HUES6 (cell line): ENCODE data around the gene RAB13.

Experiments
- H3K27ac ChIP-seq: 2 replicates; pipeline ENCODE4 v1.7.0; 2013; ENCODE audit warnings: low read depth, mild to moderate bottlenecking, low read length, inconsistent platforms
- H3K27me3 ChIP-seq: 2 replicates; pipeline ENCODE4 v1.6.1; 2013; ENCODE audit warnings: low read length; ENCODE audit not compliant: control insufficient read depth, insufficient read depth
- H3K36me3 ChIP-seq: 2 replicates; pipeline ENCODE4 v1.6.1; 2013; ENCODE audit warnings: low read length; ENCODE audit not compliant: control insufficient read depth, insufficient read depth
- H3K4me1 ChIP-seq: 2 replicates; pipeline ENCODE4 v1.6.1; 2013; ENCODE audit warnings: low read length; ENCODE audit not compliant: control insufficient read depth, insufficient read depth
- H3K4me3 ChIP-seq: 2 replicates; pipeline ENCODE4 v1.5.1; 2013; ENCODE audit warnings: low read depth, low read length
- H3K9ac ChIP-seq: one replicate; pipeline ENCODE4 v1.6.1; 2013; ENCODE audit warnings: mild to moderate bottlenecking, low read length
- H3K9me3 ChIP-seq: 2 replicates; pipeline ENCODE4 v1.6.1; 2013; ENCODE audit warnings: low read depth, low read length; ENCODE audit not compliant: control insufficient read depth, insufficient read depth

RAB13 gene

DNA sequence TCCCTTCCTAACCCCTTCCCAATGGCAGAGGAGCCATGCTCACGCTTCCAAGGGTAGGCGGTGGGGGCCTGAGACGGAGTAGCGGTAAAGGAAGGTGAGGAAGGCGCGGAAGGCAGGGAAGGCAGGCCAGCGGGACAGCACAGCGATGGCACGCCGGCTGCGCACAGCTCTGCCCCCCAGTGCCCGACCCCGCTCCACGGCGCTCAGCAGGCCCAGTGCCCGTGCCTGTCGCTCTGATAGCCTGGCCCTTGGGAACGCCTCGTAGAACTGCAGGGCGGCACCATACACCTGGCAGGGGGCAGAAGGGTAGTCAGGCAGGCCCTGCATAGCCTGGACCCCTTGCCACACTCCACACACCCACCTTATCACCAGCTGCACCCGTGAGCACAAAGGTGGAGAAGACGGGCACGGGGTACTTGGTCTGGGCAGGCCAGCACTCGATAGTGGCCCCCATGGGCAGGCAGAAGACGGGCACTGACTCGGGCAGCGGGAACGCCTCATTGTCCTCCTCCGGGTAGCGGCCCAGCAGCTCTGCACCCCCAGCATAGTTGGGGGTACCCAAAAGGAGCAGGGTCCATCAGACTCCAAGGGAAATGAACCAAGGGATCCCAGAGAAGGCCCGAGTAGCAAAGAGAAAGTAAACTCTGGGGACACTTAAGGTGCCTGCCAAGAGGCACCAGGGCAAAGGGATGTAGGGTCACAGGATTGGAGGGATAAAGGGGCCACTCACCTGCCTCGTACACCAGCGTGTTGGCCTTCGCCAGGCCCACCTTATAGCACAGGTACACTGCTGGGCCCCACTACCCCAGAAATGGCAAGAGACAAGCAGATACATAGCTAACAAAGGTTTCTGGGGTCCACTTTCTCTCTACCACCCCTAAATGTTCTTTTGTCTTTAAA is 44.1 kb downstream of the RAB13 start:
- H3K4me1 ChIP-seq, result 0 out of 2 replicates have a peak, but pooled peaks cover 9% of the 10 kb centered on the region
- H3K36me3 ChIP-seq, result peaks cover 62% of the 10 kb centered on the region
- no peak overlapping the region for H3K27ac ChIP-seq
- H3K27me3 ChIP-seq, result no peaks in the 10 kb centered on the region
- H3K9ac ChIP-seq, result no peak overlapping the region
- H3K4me3 ChIP-seq, result no peak overlapping the region
- H3K9me3 ChIP-seq, result no peaks in the 10 kb centered on the region

DNA sequence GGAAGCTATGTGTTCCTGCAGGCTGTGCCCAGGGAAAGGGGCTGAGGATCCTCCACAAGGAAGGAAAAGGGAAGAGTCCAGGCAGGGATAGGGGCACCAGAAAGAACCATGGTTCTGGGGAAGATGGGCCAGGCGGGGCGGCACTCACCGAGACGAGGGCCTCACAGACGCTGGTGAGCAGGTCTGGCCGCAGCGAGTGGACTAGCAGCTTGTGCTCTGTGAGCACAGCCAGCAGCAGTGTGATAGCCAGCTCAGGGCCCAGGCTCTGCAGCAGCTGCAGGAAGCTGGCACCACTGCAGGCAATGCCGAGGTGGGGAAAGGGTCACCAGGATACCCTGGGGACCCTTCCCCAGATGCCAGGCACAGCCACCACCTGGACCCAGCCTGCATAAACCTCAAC is 45.4 kb downstream of the RAB13 start:
- Histone ChIP-seq H3K27ac (no peak overlapping the region), H3K4me1 (0 out of 2 replicates have a peak, but pooled peaks cover 9% of the 10 kb centered on the region), H3K4me3 (no peak overlapping the region), H3K27me3 (no peaks in the 10 kb centered on the region), H3K9ac (no peak overlapping the region), H3K36me3 (peaks cover 75% of the 10 kb centered on the region), H3K9me3 (no peaks in the 10 kb centered on the region)

DNA sequence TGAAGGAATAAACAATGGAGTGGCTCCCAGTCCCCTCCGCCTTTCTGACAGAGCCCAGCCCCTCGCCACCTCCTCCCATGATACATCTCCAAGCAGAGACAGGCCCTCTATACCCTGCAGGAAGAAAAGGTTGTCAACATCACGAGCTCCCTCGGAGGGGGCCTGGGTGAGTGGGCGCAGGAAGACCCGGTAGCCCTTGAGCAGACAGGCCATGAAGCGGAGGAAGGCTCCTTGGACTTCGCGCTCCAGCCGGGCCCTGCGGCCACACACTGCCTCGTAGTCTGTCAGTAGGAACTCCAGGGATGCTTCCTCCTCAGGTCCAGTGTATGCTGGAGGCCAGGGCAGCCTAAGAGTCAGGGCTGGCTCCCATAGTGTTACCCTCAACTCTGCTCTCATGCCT is 46.7 kb downstream of the RAB13 start:
- no peaks in the 10 kb centered on the region for H3K4me1 ChIP-seq
- H3K27ac ChIP-seq, result no peak overlapping the region
- H3K9me3 ChIP-seq, result no peaks in the 10 kb centered on the region
- H3K27me3 ChIP-seq, result no peaks in the 10 kb centered on the region
- H3K36me3 ChIP-seq, result peaks cover 86% of the 10 kb centered on the region
- H3K9ac ChIP-seq, result no peak overlapping the region
- no peak overlapping the region for H3K4me3 ChIP-seq

DNA sequence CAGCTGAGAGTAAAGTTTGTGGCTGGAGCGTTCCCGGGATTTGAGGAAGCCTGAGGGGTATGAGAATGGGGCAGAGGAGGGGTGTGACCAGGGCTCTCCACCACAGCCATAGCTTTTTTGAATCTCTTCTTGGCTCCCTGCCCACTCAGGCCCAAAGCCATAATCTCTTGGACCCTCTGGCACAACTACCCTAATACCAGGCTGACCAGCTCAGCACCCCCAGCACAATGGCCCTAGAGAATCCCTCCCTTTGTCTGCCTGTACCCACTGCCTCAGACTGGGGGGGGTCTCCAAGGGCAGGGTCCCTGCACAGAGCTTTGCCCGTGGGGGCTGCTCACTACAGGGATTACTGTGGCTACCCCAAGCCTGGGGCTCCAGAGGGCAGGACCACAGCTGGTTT is 47.1 kb downstream of the RAB13 start:
- no peak overlapping the region for H3K9ac ChIP-seq

DNA sequence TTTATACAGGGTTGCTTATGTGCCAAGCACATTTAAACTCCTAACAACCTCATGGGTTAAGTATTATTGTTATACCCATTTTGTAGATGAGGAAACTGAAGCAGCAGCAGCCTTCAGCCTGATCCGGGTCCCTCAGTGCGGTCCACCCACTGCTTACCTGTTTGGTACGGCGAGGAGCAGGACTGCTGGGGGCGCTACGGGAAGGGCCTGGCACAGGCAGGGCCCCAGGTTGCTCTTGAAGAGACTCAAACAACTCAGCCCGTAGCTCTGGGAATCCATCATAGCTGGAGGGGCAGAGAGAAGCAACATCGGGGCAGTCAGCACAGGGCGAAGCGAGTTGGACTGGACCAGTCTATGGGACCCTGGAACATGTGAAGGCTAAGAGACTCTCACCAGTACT is 48.8 kb downstream of the RAB13 start:
- Histone ChIP-seq H3K4me1 (no peaks in the 10 kb centered on the region), H3K9ac (no peak overlapping the region), H3K27me3 (no peaks in the 10 kb centered on the region), H3K9me3 (no peaks in the 10 kb centered on the region), H3K36me3 (peaks cover 92% of the 10 kb centered on the region), H3K27ac (no peak overlapping the region), H3K4me3 (no peak overlapping the region)

More for the DNA sequence above, 47.1 kb downstream of the RAB13 start:
- H3K4me3 ChIP-seq, result no peak overlapping the region
- no peak overlapping the region for H3K27ac ChIP-seq
- peaks cover 90% of the 10 kb centered on the region for H3K36me3 ChIP-seq
- no peaks in the 10 kb centered on the region for H3K27me3 ChIP-seq
- no peaks in the 10 kb centered on the region for H3K4me1 ChIP-seq
- no peaks in the 10 kb centered on the region for H3K9me3 ChIP-seq

DNA sequence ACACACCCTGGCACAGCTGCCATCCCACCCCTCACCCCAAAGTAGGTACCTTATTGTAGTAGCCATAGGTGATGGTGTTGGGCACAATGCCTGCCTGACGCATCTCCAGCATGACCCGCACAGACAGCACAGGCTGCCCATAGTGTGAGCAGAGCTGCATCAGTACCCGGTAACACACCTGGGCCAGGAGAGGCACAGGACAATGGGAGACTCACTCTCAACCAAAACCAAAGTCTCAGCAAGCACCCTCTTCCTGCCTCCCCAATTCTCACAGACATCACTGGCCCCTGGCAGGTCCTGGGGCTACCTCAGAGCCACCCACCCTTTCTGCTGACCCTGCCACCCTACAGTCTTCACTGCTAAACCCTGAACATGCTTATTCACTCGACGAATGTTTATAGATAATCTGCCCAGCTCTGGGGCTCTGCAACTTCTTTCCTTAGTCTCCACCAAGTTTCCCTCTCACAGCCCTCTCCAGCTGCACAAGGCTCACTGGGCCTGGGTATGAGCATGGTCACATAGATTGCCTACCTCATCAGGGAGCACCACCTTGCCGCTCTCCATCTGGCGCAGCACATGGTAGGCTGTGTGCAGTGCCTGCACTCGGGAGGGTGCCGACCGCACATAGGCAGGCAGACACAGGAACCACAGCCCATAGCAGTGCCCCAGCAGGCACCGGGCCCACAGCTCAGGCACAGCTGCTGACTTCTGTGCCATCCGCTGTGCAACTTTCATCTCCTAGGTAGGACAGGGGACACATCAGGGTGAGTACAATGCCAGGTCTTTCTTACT is 49.9 kb downstream of the RAB13 start:
- Histone ChIP-seq H3K27ac (no peak overlapping the region), H3K9me3 (no peaks in the 10 kb centered on the region), H3K36me3 (peaks cover 87% of the 10 kb centered on the region), H3K27me3 (no peaks in the 10 kb centered on the region), H3K9ac (no peak overlapping the region), H3K4me3 (no peak overlapping the region), H3K4me1 (no peaks in the 10 kb centered on the region)

DNA sequence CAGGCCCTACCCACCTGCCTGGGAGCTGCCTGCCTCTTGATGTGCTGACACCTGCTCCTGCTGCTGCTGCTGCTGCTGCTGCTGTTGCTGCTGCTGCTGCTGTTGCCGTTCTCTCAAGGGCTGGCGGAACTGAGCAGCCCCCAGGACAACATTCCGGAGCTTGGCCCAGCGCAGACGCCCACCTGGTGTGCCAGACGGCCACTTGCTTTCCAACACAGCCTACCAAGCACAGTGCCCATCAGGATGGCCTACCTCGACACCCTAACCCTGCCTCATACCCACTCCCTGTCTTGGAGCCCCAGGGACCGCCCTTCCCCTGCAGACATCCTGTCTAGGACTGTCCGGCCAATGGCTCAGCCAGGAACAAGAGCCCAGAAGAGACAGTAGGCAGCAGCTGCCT is 51.4 kb downstream of the RAB13 start:
- Histone ChIP-seq H3K27ac (no peak overlapping the region), H3K4me1 (no peaks in the 10 kb centered on the region), H3K36me3 (peaks cover 87% of the 10 kb centered on the region), H3K4me3 (no peak overlapping the region), H3K9ac (no peak overlapping the region), H3K27me3 (no peaks in the 10 kb centered on the region), H3K9me3 (no peaks in the 10 kb centered on the region)

DNA sequence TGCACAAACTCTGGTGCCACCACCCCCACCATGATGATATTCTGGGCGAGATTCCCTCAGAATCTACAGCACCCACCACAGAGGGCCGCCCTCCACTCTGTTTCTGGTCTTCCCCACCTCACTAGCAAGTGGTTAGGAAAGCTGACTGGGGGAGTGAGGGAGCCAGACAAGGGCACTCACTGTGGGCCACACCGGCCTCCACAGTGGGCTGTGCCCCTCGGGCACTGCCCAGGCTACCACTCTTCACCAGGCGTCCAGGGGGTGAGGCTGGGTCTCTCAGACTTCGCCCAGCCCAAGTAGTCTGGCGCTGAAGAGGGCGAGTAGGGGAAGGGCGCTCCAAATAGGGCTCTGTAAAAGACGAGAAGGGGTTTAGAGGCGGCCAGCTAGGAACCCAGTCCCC is 52.2 kb downstream of the RAB13 start:
- no peak overlapping the region for H3K4me3 ChIP-seq
- H3K27ac ChIP-seq, result no peak overlapping the region
- no peaks in the 10 kb centered on the region for H3K9me3 ChIP-seq
- H3K27me3 ChIP-seq, result no peaks in the 10 kb centered on the region
- H3K4me1 ChIP-seq, result no peaks in the 10 kb centered on the region
- peaks cover 85% of the 10 kb centered on the region for H3K36me3 ChIP-seq
- no peak overlapping the region for H3K9ac ChIP-seq

DNA sequence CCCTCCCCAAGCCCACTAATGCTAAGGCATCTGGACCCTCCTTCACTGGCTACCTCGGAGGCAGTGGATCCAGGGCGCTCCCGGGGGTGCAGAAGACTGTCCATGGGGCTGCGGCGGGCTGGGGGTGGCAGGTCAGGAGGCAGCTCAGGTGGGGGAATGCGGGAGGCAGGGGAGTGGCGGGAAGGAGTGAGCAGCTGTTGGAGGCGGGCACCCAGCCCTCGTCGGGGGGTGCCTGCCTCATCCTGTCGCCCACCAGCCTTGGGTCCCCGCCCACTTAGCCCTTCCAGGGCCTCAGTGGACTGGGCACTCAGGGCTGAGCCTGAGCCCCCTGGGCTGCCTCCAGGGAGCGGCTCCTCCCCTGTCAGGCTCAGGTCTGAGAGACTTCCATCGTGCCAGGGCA is 52.7 kb downstream of the RAB13 start:
- peaks cover 82% of the 10 kb centered on the region for H3K36me3 ChIP-seq
- no peaks in the 10 kb centered on the region for H3K27me3 ChIP-seq
- no peaks in the 10 kb centered on the region for H3K9me3 ChIP-seq
- no peak overlapping the region for H3K27ac ChIP-seq
- H3K4me1 ChIP-seq, result no peaks in the 10 kb centered on the region
- no peak overlapping the region for H3K4me3 ChIP-seq
- H3K9ac ChIP-seq, result no peak overlapping the region

DNA sequence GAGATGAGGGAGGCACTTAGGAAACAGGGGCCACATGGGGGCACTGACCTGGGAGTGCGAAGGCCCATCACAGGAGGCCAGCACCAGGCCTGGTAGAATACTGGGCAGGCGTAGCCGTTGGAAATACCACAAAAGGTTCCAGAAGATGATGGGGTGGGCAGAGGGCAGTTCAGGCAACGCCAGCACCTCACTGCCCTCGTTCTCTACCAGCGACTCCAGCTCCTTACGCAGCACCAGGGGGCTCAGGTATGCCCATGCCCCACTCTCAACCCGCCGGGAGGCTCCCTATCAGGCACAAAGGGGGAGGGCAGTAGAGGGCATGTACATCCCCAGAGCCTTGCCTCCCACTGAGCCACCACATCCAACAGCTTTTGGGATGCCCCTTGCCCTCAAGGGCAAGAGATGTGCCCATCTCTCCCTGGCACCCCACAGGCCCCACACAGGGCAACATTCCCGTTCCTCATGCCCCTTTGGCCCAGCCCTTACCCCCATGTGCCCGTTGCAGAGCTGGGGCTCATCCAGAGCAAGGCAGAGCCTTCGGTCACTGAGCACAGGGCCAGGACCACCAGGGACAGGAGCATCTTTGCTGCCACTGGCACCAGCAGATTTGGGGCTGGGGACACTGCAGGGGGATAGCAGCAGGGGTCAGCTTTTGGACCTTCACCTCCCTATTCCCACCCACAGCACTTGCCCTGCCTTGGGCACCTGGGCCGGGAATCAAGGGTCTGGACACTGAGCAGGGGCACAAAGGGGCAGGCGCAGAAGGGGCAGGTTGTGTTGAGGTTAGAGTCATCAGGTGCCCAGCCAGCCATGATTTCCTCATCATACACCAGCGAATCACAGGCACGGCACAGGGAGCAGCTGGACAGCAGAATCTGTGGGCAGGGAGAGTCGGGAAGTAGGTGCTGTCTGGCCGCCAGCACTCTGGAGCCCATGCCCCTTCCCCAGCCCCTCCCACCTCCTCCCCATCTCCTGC is 53.7 kb downstream of the RAB13 start:
- H3K36me3 ChIP-seq, result peaks cover 76% of the 10 kb centered on the region
- no peak overlapping the region for H3K9ac ChIP-seq
- H3K4me1 ChIP-seq, result no peaks in the 10 kb centered on the region
- no peak overlapping the region for H3K4me3 ChIP-seq
- H3K9me3 ChIP-seq, result no peaks in the 10 kb centered on the region
- no peaks in the 10 kb centered on the region for H3K27me3 ChIP-seq
- no peak overlapping the region for H3K27ac ChIP-seq
